ENCODE measurements around the gene MLIP. TPM values are rescaled to one million over a fixed set of nuclear protein-coding genes. Genes with fewer than 3 reads are reported as not detected.

MLIP gene
- total and polyA plus RNA-seq, 8 donors = 0.09 to 0.70 (median 0.23) TPM

DNA sequence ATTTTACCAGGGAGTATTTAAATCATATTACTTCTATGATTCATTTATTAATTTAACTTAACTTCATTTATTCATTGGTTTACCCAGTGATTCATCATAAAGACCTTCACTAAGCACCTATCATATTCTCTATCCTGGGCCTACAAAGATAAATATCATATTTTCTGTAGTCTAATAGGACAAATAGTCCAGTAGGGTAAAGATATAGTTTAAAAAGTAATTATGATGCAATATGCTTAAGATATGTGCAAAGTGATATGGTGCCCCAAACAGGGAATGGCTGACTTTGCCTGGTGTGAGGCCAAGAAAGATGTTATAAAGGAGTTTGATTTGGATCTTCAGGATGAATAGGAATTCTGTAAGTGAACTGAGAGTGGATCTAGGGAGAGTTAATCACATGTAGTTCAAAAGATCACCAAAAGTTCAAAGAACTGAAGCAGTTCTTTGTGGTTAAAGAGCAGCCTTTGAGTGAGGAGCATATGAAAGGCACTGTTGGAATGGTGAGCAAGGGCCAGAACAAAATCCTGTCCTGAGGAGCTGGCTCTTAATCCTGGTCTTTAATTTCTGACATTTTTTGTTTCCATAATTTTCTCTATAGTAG is 45.5 kb downstream of the MLIP start:
- Histone ChIP-seq H3K27me3 (no peaks in the 10 kb centered on the region), H3K36me3 (no peaks in the 10 kb centered on the region), H3K4me3 (no peak overlapping the region), H3K4me1 (no peaks in the 10 kb centered on the region), H3K9me3 (no peaks in the 10 kb centered on the region), H3K27ac (no peak overlapping the region)
- no peak for ATAC-seq
- TF ChIP-seq, protein P1, sequence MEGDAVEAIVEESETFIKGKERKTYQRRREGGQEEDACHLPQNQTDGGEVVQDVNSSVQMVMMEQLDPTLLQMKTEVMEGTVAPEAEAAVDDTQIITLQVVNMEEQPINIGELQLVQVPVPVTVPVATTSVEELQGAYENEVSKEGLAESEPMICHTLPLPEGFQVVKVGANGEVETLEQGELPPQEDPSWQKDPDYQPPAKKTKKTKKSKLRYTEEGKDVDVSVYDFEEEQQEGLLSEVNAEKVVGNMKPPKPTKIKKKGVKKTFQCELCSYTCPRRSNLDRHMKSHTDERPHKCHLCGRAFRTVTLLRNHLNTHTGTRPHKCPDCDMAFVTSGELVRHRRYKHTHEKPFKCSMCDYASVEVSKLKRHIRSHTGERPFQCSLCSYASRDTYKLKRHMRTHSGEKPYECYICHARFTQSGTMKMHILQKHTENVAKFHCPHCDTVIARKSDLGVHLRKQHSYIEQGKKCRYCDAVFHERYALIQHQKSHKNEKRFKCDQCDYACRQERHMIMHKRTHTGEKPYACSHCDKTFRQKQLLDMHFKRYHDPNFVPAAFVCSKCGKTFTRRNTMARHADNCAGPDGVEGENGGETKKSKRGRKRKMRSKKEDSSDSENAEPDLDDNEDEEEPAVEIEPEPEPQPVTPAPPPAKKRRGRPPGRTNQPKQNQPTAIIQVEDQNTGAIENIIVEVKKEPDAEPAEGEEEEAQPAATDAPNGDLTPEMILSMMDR (IDR thresholded peaks at IDR 0.05) = no peak
- intact Hi-C loops (cut with DNase I) = no loop called here
- DNase-seq = no peak

DNA sequence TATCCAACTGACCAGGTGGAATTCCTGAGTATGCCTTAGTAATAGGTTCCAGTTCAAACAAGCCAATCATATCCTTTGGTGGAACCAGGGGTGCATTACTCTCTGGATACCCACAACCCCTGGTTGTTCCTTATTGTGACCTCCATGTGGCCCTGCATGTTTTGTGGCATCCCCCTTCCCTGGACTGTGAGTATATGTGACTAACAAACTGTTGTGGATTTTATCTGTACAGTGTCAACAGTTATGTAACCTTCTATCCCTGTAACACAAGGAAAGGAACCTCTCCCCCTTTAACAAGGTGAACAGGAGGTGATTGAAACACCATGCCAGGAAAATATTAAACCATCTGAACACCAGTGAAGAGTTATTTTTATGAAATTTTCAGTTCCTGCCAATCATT is 46.2 kb downstream of the MLIP start:
- H3K27me3 ChIP-seq = no peaks in the 10 kb centered on the region
- no peak for DNase-seq
- no peak overlapping the region for H3K4me3 ChIP-seq
- intact Hi-C loops (cut with DNase I) = no loop called here
- H3K27ac ChIP-seq = no peak overlapping the region
- ATAC-seq = no peak
- no peaks in the 10 kb centered on the region for H3K4me1 ChIP-seq
- no peaks in the 10 kb centered on the region for H3K36me3 ChIP-seq
- TF ChIP-seq, protein P1 (IDR thresholded peaks at IDR 0.05) = no peak
- no peaks in the 10 kb centered on the region for H3K9me3 ChIP-seq

DNA sequence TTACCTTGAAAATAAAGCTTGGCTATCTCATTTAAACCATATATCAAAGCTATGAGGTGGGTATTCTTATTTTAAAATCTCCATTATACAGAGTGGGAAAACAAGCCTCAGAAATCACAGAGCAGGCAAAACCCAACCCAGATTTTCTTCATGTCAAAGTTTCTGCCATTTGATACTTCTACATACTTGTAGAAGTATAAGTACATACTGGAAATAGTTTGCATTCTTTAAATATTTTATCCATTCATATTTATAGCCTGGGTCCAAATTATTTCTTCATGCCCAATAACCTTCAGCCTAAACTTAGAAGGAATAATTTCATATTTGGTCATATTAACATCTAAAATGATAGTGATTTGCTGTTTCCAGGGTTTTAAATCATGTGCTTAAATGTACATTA is 61.8 kb downstream of the MLIP start:
- no peaks in the 10 kb centered on the region for H3K27me3 ChIP-seq
- H3K36me3 ChIP-seq = no peaks in the 10 kb centered on the region
- H3K4me1 ChIP-seq = no peaks in the 10 kb centered on the region
- TF ChIP-seq, protein P1 (IDR thresholded peaks at IDR 0.05) = no peak
- ATAC-seq (peak; percentile 29), DNase-seq (no peak)
- H3K4me3 ChIP-seq = no peak overlapping the region
- intact Hi-C loops (cut with DNase I) = no loop called here
- peaks cover 0 to 2% of the 10 kb centered on the region in 2 donors for H3K9me3 ChIP-seq
- H3K27ac ChIP-seq = no peak overlapping the region

DNA sequence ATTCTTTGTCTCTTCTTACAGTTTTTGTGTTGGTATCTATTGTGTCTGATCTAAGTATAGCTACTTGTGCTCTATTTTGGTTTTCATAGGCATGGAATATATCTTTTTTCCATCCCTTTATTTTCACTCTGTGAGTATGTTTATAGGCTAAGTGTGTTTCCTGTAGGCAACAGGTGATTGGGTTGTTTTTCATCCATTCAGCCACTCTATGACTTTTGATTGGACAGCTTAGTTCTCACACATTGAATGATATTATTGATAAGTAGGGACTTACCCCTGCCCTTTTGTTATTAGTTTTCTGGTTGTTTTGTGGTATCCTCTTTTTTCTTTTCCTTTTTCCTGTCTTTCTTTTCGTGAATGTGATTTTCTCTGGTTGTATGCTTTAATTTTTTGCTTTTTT is 67.9 kb downstream of the MLIP start:
- intact Hi-C loops (cut with DNase I) = no loop called here
- Histone ChIP-seq H3K36me3 (no peaks in the 10 kb centered on the region), H3K4me3 (no peak overlapping the region), H3K27ac (no peak overlapping the region), H3K4me1 (no peaks in the 10 kb centered on the region), H3K9me3 (peaks cover 0 to 2% of the 10 kb centered on the region in 2 donors), H3K27me3 (no peaks in the 10 kb centered on the region)
- TF ChIP-seq, protein P1 (IDR thresholded peaks at IDR 0.05) = no peak
- no peak for ATAC-seq
- no peak for DNase-seq

DNA sequence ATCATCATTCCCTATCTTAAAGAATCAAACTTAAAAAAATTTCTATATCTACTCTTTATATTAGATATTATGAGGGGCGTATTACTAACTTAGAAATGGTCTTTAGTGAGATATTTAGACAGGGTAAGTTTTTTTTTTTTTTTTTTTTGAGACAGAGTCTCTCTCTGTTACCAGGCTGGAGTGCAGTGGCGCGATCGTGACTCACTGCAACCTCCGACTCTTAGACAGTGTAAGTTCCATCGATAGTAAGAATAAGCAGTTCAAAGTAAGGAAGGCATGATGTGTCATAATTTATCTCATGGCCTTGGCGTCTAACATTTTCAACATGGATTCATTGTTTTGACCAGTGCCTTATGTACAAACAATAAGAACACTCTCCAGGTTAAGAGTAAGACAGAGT is 72.4 kb downstream of the MLIP start:
- peak in 1 of 4 donors; percentile 20 for DNase-seq
- no peaks in the 10 kb centered on the region for H3K36me3 ChIP-seq
- no peak overlapping the region for H3K4me3 ChIP-seq
- intact Hi-C loops (cut with DNase I) = no loop called here
- TF ChIP-seq, protein P1 (IDR thresholded peaks at IDR 0.05) = no peak
- no peaks in the 10 kb centered on the region for H3K9me3 ChIP-seq
- H3K27ac ChIP-seq = no peak overlapping the region
- ATAC-seq = no peak
- H3K4me1 ChIP-seq = no peaks in the 10 kb centered on the region
- no peaks in the 10 kb centered on the region for H3K27me3 ChIP-seq
